ENCODE data around the gene FBXW8.

- no peak for TF ChIP-seq CTCF (IDR thresholded peaks at IDR 0.05)
- no peak for TF ChIP-seq POLR2A (IDR thresholded peaks at IDR 0.05)
- TF ChIP-seq POLR2AphosphoS5 (IDR thresholded peaks at IDR 0.05) = no peak
- no peak for TF ChIP-seq EP300 (IDR thresholded peaks at IDR 0.05; ENCODE audit: low read depth)
Observed at GRCh38 chr12:116924558-116925453, 14.1 kb downstream of the FBXW8 start.

Measured in transverse colon (tissue), 4 donors.